GM18868 (cell line): ENCODE measurements around the gene HSD3B1.

Experiments
- ATAC-seq: cut with Tn5 transposase; IDR thresholded peaks from one replicate; pipeline ENCODE4 v1.9.1; 2021; ENCODE audit warnings: mild to moderate bottlenecking, moderate library complexity; ENCODE audit not compliant: unreplicated experiment

HSD3B1 gene

GRCh38 chr1:119506941-119507340, at the start of gene HSD3B1:
Gene HSD3B1, plus strand, starts transcription at chr1:119507210. Its CDS starts 267 bp downstream, at chr1:119507477.
- ATAC-seq: no peak

- ATAC-seq: no peak
Observed at GRCh38 chr1:119462964-119463363, 44.0 kb upstream of the HSD3B1 start.

GRCh38 chr1:119463569-119463968, 43.4 kb upstream of the HSD3B1 start:
- ATAC-seq: peak; percentile 61

GRCh38 chr1:119466445-119466844, 40.6 kb upstream of the HSD3B1 start:
- ATAC-seq: no peak

- ATAC-seq: no peak
Observed at GRCh38 chr1:119467219-119467618, 39.8 kb upstream of the HSD3B1 start.

GRCh38 chr1:119467857-119468668, 38.9 kb upstream of the HSD3B1 start:
- no peak for ATAC-seq

- ATAC-seq: no peak
Observed at GRCh38 chr1:119469741-119470140, 37.3 kb upstream of the HSD3B1 start.

GRCh38 chr1:119470377-119470776, 36.6 kb upstream of the HSD3B1 start:
- ATAC-seq: no peak

GRCh38 chr1:119470958-119471357, 36.1 kb upstream of the HSD3B1 start:
- ATAC-seq: no peak

GRCh38 chr1:119471566-119471965, 35.4 kb upstream of the HSD3B1 start:
- no peak for ATAC-seq

GRCh38 chr1:119472080-119472818, 34.8 kb upstream of the HSD3B1 start:
- ATAC-seq: no peak

- no peak for ATAC-seq
Observed at GRCh38 chr1:119472819-119473175, 34.2 kb upstream of the HSD3B1 start.

- ATAC-seq: peak; percentile 98
Observed at GRCh38 chr1:119475866-119476439, 31.1 kb upstream of the HSD3B1 start.

GRCh38 chr1:119477710-119478109, 29.3 kb upstream of the HSD3B1 start:
- no peak for ATAC-seq

GRCh38 chr1:119480175-119480574, 26.8 kb upstream of the HSD3B1 start:
- ATAC-seq: no peak

- ATAC-seq: no peak
Observed at GRCh38 chr1:119481951-119482350, 25.1 kb upstream of the HSD3B1 start.

GRCh38 chr1:119482517-119483425, 24.2 kb upstream of the HSD3B1 start:
- ATAC-seq: no peak

GRCh38 chr1:119483441-119484200, 23.4 kb upstream of the HSD3B1 start:
- ATAC-seq: no peak

GRCh38 chr1:119485201-119485600, 21.8 kb upstream of the HSD3B1 start:
- no peak for ATAC-seq

GRCh38 chr1:119488216-119488615, 18.8 kb upstream of the HSD3B1 start:
- no peak for ATAC-seq
